Measurements from ENCODE around the gene BMP6. TPM values are rescaled to one million over a fixed set of nuclear protein-coding genes. Genes with fewer than 3 reads are reported as not detected.

The BMP6 gene
- polyA plus RNA-seq, 1 donor from 2014 or later = 2.4 TPM

GRCh38 chr6:7818257-7819214 is 92.6 kb downstream of the BMP6 start:
- no peaks in the 10 kb centered on the region for H4K20me1 ChIP-seq (ENCODE audit: insufficient read depth)

GRCh38 chr6:7819431-7820015 is 93.6 kb downstream of the BMP6 start:
- Histone ChIP-seq H3K9me3 (ENCODE audit: low read length) (no peaks in the 10 kb centered on the region), H2AFZ (ENCODE audit: low read depth, low read length) (no peak overlapping the region), H3K27me3 (ENCODE audit: insufficient read depth, low read depth, low read length) (no peaks in the 10 kb centered on the region), H3F3A (ENCODE audit: insufficient read depth, low read length, poor library complexity, severe bottlenecking) (no peaks in the 10 kb centered on the region), H3K9ac (ENCODE audit: low read length) (no peak overlapping the region), H3K79me2 (replicated peaks; ENCODE audit: insufficient read depth, low read length) (no peaks in the 10 kb centered on the region), H3K4me3 (ENCODE audit: low read length) (no peak overlapping the region), H3K4me2 (ENCODE audit: low read length) (no peak overlapping the region), H4K20me1 (ENCODE audit: insufficient read depth) (no peaks in the 10 kb centered on the region), H3K27ac (ENCODE audit: low read length) (no peak overlapping the region), H3K9me2 (ENCODE audit: insufficient read depth, low read length) (no peaks in the 10 kb centered on the region), H3K36me3 (ENCODE audit: insufficient read depth, low read length) (no peaks in the 10 kb centered on the region)
- no peak for TF ChIP-seq TAF1 (IDR thresholded peaks at IDR 0.05; ENCODE audit: low read depth)
- TF ChIP-seq RAD21 (conservative IDR thresholded peaks at IDR 0.05) = no peak
- TF ChIP-seq POLR2AphosphoS5 (IDR thresholded peaks at IDR 0.05) = no peak
- no peak for TF ChIP-seq EP300 (conservative IDR thresholded peaks at IDR 0.05; ENCODE audit: poor library complexity, severe bottlenecking)
- TF ChIP-seq, protein P1, sequence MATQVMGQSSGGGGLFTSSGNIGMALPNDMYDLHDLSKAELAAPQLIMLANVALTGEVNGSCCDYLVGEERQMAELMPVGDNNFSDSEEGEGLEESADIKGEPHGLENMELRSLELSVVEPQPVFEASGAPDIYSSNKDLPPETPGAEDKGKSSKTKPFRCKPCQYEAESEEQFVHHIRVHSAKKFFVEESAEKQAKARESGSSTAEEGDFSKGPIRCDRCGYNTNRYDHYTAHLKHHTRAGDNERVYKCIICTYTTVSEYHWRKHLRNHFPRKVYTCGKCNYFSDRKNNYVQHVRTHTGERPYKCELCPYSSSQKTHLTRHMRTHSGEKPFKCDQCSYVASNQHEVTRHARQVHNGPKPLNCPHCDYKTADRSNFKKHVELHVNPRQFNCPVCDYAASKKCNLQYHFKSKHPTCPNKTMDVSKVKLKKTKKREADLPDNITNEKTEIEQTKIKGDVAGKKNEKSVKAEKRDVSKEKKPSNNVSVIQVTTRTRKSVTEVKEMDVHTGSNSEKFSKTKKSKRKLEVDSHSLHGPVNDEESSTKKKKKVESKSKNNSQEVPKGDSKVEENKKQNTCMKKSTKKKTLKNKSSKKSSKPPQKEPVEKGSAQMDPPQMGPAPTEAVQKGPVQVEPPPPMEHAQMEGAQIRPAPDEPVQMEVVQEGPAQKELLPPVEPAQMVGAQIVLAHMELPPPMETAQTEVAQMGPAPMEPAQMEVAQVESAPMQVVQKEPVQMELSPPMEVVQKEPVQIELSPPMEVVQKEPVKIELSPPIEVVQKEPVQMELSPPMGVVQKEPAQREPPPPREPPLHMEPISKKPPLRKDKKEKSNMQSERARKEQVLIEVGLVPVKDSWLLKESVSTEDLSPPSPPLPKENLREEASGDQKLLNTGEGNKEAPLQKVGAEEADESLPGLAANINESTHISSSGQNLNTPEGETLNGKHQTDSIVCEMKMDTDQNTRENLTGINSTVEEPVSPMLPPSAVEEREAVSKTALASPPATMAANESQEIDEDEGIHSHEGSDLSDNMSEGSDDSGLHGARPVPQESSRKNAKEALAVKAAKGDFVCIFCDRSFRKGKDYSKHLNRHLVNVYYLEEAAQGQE (IDR thresholded peaks at IDR 0.05; ENCODE audit: borderline replicate concordance) = no peak
- no peak for TF ChIP-seq MXI1 (conservative IDR thresholded peaks at IDR 0.05; ENCODE audit: poor library complexity, severe bottlenecking)
- TF ChIP-seq EZH2 (IDR thresholded peaks at IDR 0.05; ENCODE audit: borderline replicate concordance, insufficient read depth, low read length, poor library complexity, severe bottlenecking) = no peak

More at GRCh38 chr6:7818257-7819214, 92.6 kb downstream of the BMP6 start:
- no peak for TF ChIP-seq TAF1 (IDR thresholded peaks at IDR 0.05; ENCODE audit: low read depth)
- TF ChIP-seq, protein P1 (IDR thresholded peaks at IDR 0.05; ENCODE audit: borderline replicate concordance) = no peak
- no peak for TF ChIP-seq MXI1 (conservative IDR thresholded peaks at IDR 0.05; ENCODE audit: poor library complexity, severe bottlenecking)
- no peak for TF ChIP-seq EZH2 (IDR thresholded peaks at IDR 0.05; ENCODE audit: borderline replicate concordance, insufficient read depth, low read length, poor library complexity, severe bottlenecking)
- no peak for TF ChIP-seq SMC3 (conservative IDR thresholded peaks at IDR 0.05; ENCODE audit: poor library complexity)
- no peak for TF ChIP-seq CTCF (IDR thresholded peaks at IDR 0.05; ENCODE audit: poor library complexity, severe bottlenecking)
- no peak for TF ChIP-seq EP300 (conservative IDR thresholded peaks at IDR 0.05; ENCODE audit: poor library complexity, severe bottlenecking)
- TF ChIP-seq RAD21 (conservative IDR thresholded peaks at IDR 0.05) = no peak
- no peak for TF ChIP-seq POLR2AphosphoS5 (IDR thresholded peaks at IDR 0.05)
- Histone ChIP-seq H2AFZ (ENCODE audit: low read depth, low read length) (no peak overlapping the region), H3F3A (ENCODE audit: insufficient read depth, low read length, poor library complexity, severe bottlenecking) (no peaks in the 10 kb centered on the region), H3K9me3 (ENCODE audit: low read length) (no peaks in the 10 kb centered on the region), H3K27ac (ENCODE audit: low read length) (no peak overlapping the region), H3K36me3 (ENCODE audit: insufficient read depth, low read length) (no peaks in the 10 kb centered on the region), H3K4me2 (ENCODE audit: low read length) (no peak overlapping the region), H3K79me2 (replicated peaks; ENCODE audit: insufficient read depth, low read length) (no peaks in the 10 kb centered on the region), H3K9ac (ENCODE audit: low read length) (no peak overlapping the region), H3K27me3 (ENCODE audit: insufficient read depth, low read depth, low read length) (no peaks in the 10 kb centered on the region), H3K4me3 (ENCODE audit: low read length) (no peak overlapping the region), H3K9me2 (ENCODE audit: insufficient read depth, low read length) (no peaks in the 10 kb centered on the region)

Measured in neural cell (in vitro differentiated cells).